GM10847 (cell line): ENCODE measurements around the gene SIPA1L3.

Experiments
- POLR2A ChIP-seq: IDR thresholded peaks from 2 replicates; pipeline ENCODE4 v1.6.1; 2011; ENCODE audit not compliant: insufficient read length; ENCODE audit errors: extremely low read depth

SIPA1L3 gene

GRCh38 chr19:37992761-37993160 lies 85.8 kb downstream of the SIPA1L3 start:
- no peak for TF ChIP-seq POLR2A

- no peak for TF ChIP-seq POLR2A
Observed at GRCh38 chr19:37994823-37995130, 87.8 kb downstream of the SIPA1L3 start.

- TF ChIP-seq POLR2A, result no peak
Observed at GRCh38 chr19:37995346-37995745, 88.3 kb downstream of the SIPA1L3 start.

- no peak for TF ChIP-seq POLR2A
Observed at GRCh38 chr19:37997911-37998344, 90.9 kb downstream of the SIPA1L3 start.

GRCh38 chr19:37998801-37999308 lies 91.8 kb downstream of the SIPA1L3 start:
- no peak for TF ChIP-seq POLR2A

- no peak for TF ChIP-seq POLR2A
Observed at GRCh38 chr19:37999309-38000213, 92.6 kb downstream of the SIPA1L3 start.

GRCh38 chr19:38001158-38001781 lies 94.3 kb downstream of the SIPA1L3 start:
- TF ChIP-seq POLR2A, result no peak

- TF ChIP-seq POLR2A, result peak; percentile 26
Observed at GRCh38 chr19:38003438-38004185, 96.6 kb downstream of the SIPA1L3 start.

GRCh38 chr19:38004186-38004520 lies 97.1 kb downstream of the SIPA1L3 start:
- TF ChIP-seq POLR2A, result no peak

- TF ChIP-seq POLR2A, result peak; percentile 52
Observed at GRCh38 chr19:38004521-38005223, 97.7 kb downstream of the SIPA1L3 start.

GRCh38 chr19:38005224-38005614 lies 98.2 kb downstream of the SIPA1L3 start:
- no peak for TF ChIP-seq POLR2A

- TF ChIP-seq POLR2A, result no peak
Observed at GRCh38 chr19:38006361-38007045, 99.5 kb downstream of the SIPA1L3 start.

GRCh38 chr19:38009650-38010242 lies 102.7 kb downstream of the SIPA1L3 start:
- no peak for TF ChIP-seq POLR2A

GRCh38 chr19:38011426-38011825 lies 104.4 kb downstream of the SIPA1L3 start:
- no peak for TF ChIP-seq POLR2A

- TF ChIP-seq POLR2A, result no peak
Observed at GRCh38 chr19:38012290-38012689, 105.3 kb downstream of the SIPA1L3 start.

GRCh38 chr19:38012944-38013343 lies 105.9 kb downstream of the SIPA1L3 start:
- TF ChIP-seq POLR2A, result no peak
